Activated CD8-positive, alpha-beta memory T cell treated with anti-CD3 and anti-CD28 coated beads, Interleukin-2, amount 50 U/mL, for 1 hour (primary cell): ENCODE data around the gene SERPINB12.

Experiments used
- DNase-seq: peaks from one replicate; pipeline ENCODE4 v3.0.0-alpha.2; 2020; ENCODE audit errors: extremely low read depth

SERPINB12 gene

DNA sequence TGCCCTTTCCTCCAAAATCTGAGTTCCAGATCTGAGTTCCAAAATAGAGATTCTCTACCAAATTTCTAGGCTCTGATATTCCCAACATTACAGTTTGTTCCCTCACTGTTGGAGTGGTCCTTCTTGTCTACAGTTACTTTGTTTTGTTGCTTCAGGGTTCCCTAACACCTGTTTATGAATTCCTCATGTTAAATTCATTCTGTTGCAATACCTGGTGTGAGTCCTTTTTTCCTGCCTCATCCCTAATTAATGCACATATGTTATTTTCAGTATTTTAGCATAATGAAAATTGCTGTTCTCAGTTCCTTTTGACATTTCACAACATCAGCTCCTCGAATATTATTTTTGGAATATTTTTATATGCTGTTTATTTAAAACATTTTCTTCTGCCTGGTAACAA lies 61.2 kb downstream of the SERPINB12 start:
- DNase-seq = no peak

DNA sequence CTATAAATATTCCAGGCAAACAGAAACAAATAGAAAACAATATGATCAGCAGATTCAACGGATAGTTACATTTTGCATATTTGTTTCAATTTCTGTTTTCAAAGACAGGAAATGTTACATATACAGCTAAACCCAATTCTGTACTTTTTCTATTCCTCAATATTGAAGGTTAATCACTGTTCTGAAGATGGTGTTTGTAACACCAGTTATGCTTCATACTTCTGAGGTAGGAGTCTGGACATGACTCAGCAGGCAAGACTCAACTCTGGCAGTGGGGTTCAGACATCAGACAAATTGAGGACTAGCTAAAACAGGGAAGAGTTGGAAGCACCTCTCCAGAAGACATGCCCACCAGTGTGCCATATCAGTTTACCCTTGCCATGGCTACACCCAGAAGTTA lies 61.6 kb downstream of the SERPINB12 start:
- no peak for DNase-seq

DNA sequence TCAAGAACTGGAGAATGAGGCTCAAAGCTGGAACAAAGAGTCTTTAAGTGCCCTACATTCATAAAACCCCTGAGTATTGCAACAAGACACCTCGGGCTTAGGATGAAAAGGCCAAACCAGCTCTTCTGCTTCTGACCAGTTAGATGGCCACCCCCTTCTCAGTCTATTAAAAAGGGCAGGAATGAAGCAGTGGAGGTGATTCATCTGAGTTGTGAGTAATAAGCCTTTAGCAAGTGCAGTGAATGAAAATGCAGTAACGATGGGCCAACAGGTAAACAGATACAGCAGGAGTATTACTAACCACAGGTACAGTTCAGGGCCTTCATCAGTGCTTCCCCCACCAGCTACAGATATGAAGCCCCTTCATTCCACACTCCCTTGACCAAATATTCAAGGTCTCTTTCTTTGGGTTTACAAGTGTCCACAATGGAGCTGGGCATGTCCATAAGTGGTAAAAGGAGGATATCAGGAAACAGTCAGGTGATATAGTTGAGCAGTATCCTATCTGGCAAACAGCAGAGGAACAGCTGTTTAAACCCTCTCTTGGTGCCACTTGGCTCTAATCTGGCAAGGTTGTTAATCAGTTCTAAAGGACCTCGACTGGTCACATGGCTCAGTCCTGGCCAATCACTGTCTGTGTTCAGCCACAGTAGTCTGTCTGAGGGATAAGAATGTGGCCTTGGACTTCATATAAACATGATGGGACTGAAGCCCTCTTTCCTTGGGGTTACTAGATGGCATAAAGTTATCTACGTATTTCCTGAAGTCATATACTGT lies 62.8 kb downstream of the SERPINB12 start:
- DNase-seq = no peak

DNA sequence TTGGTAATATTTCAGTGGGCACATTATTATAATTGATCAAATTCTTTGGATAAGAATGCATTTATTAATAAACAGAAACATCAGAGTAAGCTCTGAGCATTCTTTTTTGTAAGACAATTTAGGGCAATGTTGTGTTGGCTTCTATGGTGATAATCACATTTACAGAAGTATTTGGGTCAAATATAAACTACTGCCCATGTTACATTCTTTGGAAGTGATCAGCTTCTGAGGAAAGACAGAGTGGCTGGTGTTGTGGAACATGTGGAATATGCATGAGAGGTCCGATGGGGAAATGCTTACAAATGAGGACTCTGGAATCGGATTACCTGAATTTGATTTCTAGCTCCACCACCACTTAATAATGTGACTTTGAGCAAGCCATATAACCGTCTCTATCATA lies 64.4 kb downstream of the SERPINB12 start:
- no peak for DNase-seq

GRCh38 chr18:63613420-63613819 lies 71.3 kb downstream of the SERPINB12 start:
- DNase-seq = no peak

DNA sequence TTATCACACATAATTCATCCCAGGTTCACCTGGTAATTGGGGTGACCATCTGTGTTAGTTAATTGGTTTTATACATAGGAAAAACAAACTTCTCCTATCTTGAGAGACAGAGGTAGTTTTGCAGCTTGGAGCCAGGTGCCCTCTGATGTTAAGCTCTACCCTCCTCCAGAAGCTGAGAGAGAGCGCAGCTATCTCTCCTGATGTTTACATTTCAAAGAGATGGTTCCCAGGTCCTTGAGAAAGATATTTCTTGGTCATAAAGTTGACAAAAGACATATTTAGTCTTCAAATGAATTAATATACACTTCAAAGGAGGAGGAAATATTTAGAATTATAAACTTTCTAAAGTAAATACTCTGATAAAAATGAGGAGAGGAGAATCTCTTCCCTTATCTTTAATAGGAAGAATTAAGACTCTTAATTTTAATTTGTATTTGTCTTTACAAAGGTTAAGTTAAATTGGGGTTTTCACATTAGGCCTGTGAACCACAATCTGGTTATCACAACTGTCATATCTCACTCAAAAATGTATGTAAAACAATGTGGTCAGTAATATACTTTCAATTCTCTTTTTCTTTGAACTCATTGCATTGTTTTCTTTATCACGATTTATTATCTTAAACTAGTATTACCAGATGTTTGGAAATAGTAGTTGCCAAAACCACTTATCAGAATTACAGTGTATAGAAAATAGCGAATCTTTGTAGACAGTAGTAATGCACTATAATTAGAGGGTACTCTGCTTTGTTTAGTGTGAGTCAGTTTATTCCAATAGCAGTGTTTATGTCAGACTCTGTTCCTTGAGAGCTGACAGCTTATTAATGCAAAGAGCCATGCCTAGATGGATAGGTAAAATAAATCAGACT lies 75.1 kb downstream of the SERPINB12 start:
- DNase-seq = no peak

- no peak for DNase-seq
Observed at GRCh38 chr18:63617915-63618234, 75.7 kb downstream of the SERPINB12 start.
